ENCODE results near the gene MYL3. TPM values are rescaled to one million over a fixed set of nuclear protein-coding genes. Genes with fewer than 3 reads are reported as not detected.

MYL3 gene
- polyA plus RNA-seq, 3 donors: 4.7 to 17.0 (median 7.8) TPM

GRCh38 chr3:46888705-46889104 lies 25.5 kb upstream of the MYL3 start:
- WGBS, 3 donors: 71 to 85% (median 78%) methylated on average over 13 of the region's 13 CpGs
- no peak overlapping the region for H3K27ac ChIP-seq (ENCODE audit: low read depth, low read length)

GRCh38 chr3:46887980-46888494 lies 24.8 kb upstream of the MYL3 start:
- WGBS, 3 donors: 75 to 78% (median 77%) methylated on average over 7 of the region's 7 CpGs
- H3K27ac ChIP-seq (ENCODE audit: low read depth, low read length): no peak overlapping the region

- WGBS, 3 donors: 91 to 100% (median 95%) methylated on average over 3 of the region's 3 CpGs
- H3K27ac ChIP-seq (ENCODE audit: low read depth, low read length): no peak overlapping the region
Observed at GRCh38 chr3:46885612-46886011, 22.4 kb upstream of the MYL3 start.

GRCh38 chr3:46884929-46885328 lies 21.7 kb upstream of the MYL3 start:
- WGBS, 3 donors: 90 to 96% (median 93%) methylated on average over 7 of the region's 7 CpGs
- H3K27ac ChIP-seq (ENCODE audit: low read depth, low read length): no peak overlapping the region

GRCh38 chr3:46884427-46884826 lies 21.2 kb upstream of the MYL3 start:
- no peak overlapping the region for H3K27ac ChIP-seq (ENCODE audit: low read depth, low read length)
- WGBS, 3 donors: 51 to 71% (median 66%) methylated on average over 5 of the region's 5 CpGs

GRCh38 chr3:46883830-46884185 lies 20.6 kb upstream of the MYL3 start:
- WGBS, 3 donors: 48 to 60% (median 60%) methylated on average over 4 of the region's 4 CpGs

GRCh38 chr3:46883054-46883829 lies 20.0 kb upstream of the MYL3 start:
- H3K27ac ChIP-seq (ENCODE audit: low read depth, low read length): no peak overlapping the region
- WGBS, 3 donors: 5 to 7% (median 6%) methylated on average over 32 to 71 of the region's 78 CpGs

More at GRCh38 chr3:46883830-46884185, 20.6 kb upstream of the MYL3 start:
- H3K27ac ChIP-seq (ENCODE audit: low read depth, low read length): no peak overlapping the region

GRCh38 chr3:46882377-46883053 lies 19.3 kb upstream of the MYL3 start:
- 0 to 1% (median 1%) methylated on average over 47 to 72 of the region's 72 CpGs for WGBS, 3 donors
- H3K27ac ChIP-seq (ENCODE audit: low read depth, low read length): no peak overlapping the region

- H3K27ac ChIP-seq (ENCODE audit: low read depth, low read length): no peak overlapping the region
Observed at GRCh38 chr3:46881596-46882376, 18.5 kb upstream of the MYL3 start.

GRCh38 chr3:46880884-46881595 lies 17.8 kb upstream of the MYL3 start:
- 35 to 39% (median 39%) methylated on average over 29 of the region's 29 CpGs for WGBS, 3 donors
- H3K27ac ChIP-seq (ENCODE audit: low read depth, low read length): no peak overlapping the region

More at GRCh38 chr3:46881596-46882376, 18.5 kb upstream of the MYL3 start:
- whole genome bisulfite sequencing, 3 donors: 1 to 4% (median 3%) methylated on average over 57 to 82 of the region's 83 CpGs

GRCh38 chr3:46878781-46879436 lies 15.7 kb upstream of the MYL3 start:
- WGBS, 3 donors: 65 to 71% (median 71%) methylated on average over 2 of the region's 2 CpGs
- H3K27ac ChIP-seq (ENCODE audit: low read depth, low read length): no peak overlapping the region

- no peak within 1 kb of the TSS for H3K27ac ChIP-seq (ENCODE audit: low read depth, low read length)
- WGBS, 3 donors: 76 to 91% (median 84%) methylated on average over 7 of the region's 7 CpGs
Observed at GRCh38 chr3:46877406-46878125, 14.3 kb upstream of the MYL3 start, which contains the start of gene PTH1R. TSS of gene PTH1R (plus strand) at chr3:46877721. CDS start at chr3:46883560, 5,839 bp downstream.

- WGBS, 3 donors: 90 to 92% (median 91%) methylated on average over 10 of the region's 10 CpGs
Observed at GRCh38 chr3:46876313-46877300, 13.4 kb upstream of the MYL3 start.

GRCh38 chr3:46875560-46875959 lies 12.3 kb upstream of the MYL3 start:
- 91 to 92% (median 92%) methylated on average over 9 of the region's 9 CpGs for WGBS, 3 donors
- H3K27ac ChIP-seq (ENCODE audit: low read depth, low read length): no peak overlapping the region

More at GRCh38 chr3:46876313-46877300, 13.4 kb upstream of the MYL3 start:
- no peak overlapping the region for H3K27ac ChIP-seq (ENCODE audit: low read depth, low read length)

GRCh38 chr3:46874430-46874829 lies 11.2 kb upstream of the MYL3 start:
- WGBS, 3 donors: 25 to 59% (median 36%) methylated on average over 18 of the region's 18 CpGs
- H3K27ac ChIP-seq (ENCODE audit: low read depth, low read length): no peak overlapping the region

GRCh38 chr3:46873521-46873920 lies 10.3 kb upstream of the MYL3 start:
- 60 to 82% (median 61%) methylated on average over 5 of the region's 5 CpGs for WGBS, 3 donors
- no peak overlapping the region for H3K27ac ChIP-seq (ENCODE audit: low read depth, low read length)

Data from adipose tissue (tissue), 3 donors.